ENCODE results near the gene PRSS36.

DNA sequence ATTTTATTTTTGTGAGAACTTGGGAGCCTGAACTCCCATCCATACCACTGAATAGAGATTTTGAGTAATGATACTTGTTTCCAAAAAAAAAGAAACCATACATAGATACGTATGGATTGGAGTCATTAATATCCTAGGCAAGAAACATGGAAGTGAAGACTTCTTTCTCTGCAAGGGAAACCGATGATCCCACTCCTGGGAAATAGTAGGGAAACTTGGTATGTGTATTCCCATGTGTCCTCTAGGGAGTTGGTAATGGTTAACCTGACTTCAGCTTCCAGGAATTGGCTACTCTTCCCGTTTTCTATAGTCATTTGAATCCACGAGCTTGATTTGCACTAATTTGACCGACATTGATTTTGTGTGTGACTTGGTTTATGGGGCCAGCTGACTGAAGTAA lies 35.5 kb upstream of the PRSS36 start:
- TF ChIP-seq CTCF (IDR thresholded peaks at IDR 0.05), result no peak
- TF ChIP-seq POLR2AphosphoS5 (IDR thresholded peaks at IDR 0.05; ENCODE audit: low read depth, low read length), result no peak
- no peak for TF ChIP-seq SIN3A (IDR thresholded peaks at IDR 0.05; ENCODE audit: borderline replicate concordance, insufficient read depth, low read depth, low read length)
